ENCODE data around the gene TBC1D3B. TPM values are rescaled to one million over a fixed set of nuclear protein-coding genes. Genes with fewer than 3 reads are reported as not detected.
"Not testable (repeated sequence)": the region's sequence is repeated elsewhere in the genome, so short reads cannot be mapped to it uniquely, and the experiment has no call there.

Gene TBC1D3B
- total and polyA plus RNA-seq, 2 donors (not counting 1 experiment from before 2014, with no cell fraction given): 0.86 to 2.3 TPM

DNA sequence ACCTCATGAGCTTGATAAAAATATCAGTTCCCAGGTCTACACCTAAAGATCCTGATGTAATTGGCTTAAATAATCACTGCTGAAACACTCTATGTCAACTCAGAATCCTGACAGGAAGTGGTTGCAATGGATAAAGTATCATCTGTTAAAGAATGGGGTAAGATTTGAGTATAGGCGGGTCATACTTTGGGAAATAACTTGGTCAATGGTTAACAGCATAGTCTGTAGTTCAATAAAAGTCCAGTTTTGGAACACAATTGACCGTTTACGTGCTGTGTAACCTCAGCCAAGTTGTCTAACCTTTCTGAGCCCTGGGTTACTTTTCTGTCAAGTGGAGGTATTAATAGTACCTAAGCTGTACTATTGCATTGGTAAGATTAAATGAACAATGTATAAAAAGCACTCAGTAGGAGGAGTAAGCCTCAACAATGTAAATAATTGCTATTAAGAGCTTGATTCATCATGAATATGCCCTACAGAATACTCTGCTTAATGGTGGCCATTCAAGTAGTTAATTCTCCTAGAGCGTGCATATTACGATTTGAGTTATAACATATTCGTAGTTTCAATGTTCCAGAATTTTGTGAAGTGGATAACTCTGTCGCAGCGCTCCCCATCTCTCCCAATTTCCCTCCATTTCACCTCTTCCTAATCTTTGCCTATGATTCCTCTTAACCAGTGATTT lies 17.9 kb upstream of the TBC1D3B start:
- not testable (repeated sequence) for H3K9ac ChIP-seq (ENCODE audit: insufficient read depth, low read length); H3K36me3 ChIP-seq (ENCODE audit: control insufficient read depth, insufficient read depth, low read length); H3K27ac ChIP-seq (ENCODE audit: insufficient read depth, low read length); H3K4me3 ChIP-seq (replicated peaks in 1 of 4; ENCODE audit: control extremely low read depth in 1 of 4, insufficient read depth in 1 of 4, low read depth in 3 of 4, low read length in 4 of 4); DNase-seq (ENCODE audit: low read depth in 2 of 2); H3K4me1 ChIP-seq (ENCODE audit: control insufficient read depth, extremely low read depth, insufficient read depth, low read length); H3K79me2 ChIP-seq (ENCODE audit: control insufficient read depth, insufficient read depth, low read length); H3K9me3 ChIP-seq (ENCODE audit: control insufficient read depth, insufficient read depth, low read depth, low read length); H4K20me1 ChIP-seq (ENCODE audit: control insufficient read depth, extremely low read depth, insufficient read depth, low read length); H2AFZ ChIP-seq (ENCODE audit: low read length); H3K4me2 ChIP-seq (ENCODE audit: extremely low read depth, insufficient read depth, low read length); H3K27me3 ChIP-seq (ENCODE audit: control insufficient read depth, insufficient read depth, low read length)

DNA sequence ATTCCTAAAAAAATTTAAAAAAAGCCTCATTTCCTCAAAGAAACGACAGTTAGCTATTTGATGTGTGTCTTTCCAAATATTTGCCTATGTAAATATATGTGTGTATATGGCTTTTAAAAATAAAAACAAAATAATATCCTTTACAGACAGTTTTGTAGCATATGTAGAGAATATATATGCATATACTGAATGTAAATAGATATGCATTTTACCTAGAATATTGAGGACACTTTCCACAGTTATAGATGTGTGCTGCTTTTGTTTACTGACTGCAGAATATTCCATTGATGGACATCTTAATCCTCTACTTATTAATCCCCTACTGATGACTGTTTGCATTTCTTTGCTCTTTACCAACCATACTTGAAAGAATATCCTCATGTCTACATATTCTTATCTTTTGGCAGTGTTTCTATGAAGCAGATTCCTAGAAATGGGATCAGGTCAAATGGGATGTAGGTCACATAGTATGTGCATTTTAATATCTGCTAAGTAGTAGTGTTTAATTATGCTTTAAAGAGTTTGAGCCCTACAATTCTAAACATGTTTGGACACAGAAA lies 16.9 kb upstream of the TBC1D3B start:
- Histone ChIP-seq H3K27me3 (ENCODE audit: control insufficient read depth, insufficient read depth, low read length) (no peaks in the 10 kb centered on the region), H3K4me2 (ENCODE audit: extremely low read depth, insufficient read depth, low read length) (no peak overlapping the region), H3K4me3 (replicated peaks in 1 of 4; ENCODE audit: control extremely low read depth in 1 of 4, insufficient read depth in 1 of 4, low read depth in 3 of 4, low read length in 4 of 4) (no peak overlapping the region), H3K9ac (ENCODE audit: insufficient read depth, low read length) (no peak overlapping the region), H2AFZ (ENCODE audit: low read length) (no peak overlapping the region), H3K79me2 (ENCODE audit: control insufficient read depth, insufficient read depth, low read length) (no peaks in the 10 kb centered on the region), H3K36me3 (ENCODE audit: control insufficient read depth, insufficient read depth, low read length) (no peaks in the 10 kb centered on the region), H3K9me3 (ENCODE audit: control insufficient read depth, insufficient read depth, low read depth, low read length) (no peaks in the 10 kb centered on the region), H3K4me1 (ENCODE audit: control insufficient read depth, extremely low read depth, insufficient read depth, low read length) (no peaks in the 10 kb centered on the region), H3K27ac (ENCODE audit: insufficient read depth, low read length) (no peak overlapping the region), H4K20me1 (ENCODE audit: control insufficient read depth, extremely low read depth, insufficient read depth, low read length) (no peaks in the 10 kb centered on the region)
- DNase-seq (ENCODE audit: low read depth in 2 of 2): no peak
- TF ChIP-seq, protein P1, sequence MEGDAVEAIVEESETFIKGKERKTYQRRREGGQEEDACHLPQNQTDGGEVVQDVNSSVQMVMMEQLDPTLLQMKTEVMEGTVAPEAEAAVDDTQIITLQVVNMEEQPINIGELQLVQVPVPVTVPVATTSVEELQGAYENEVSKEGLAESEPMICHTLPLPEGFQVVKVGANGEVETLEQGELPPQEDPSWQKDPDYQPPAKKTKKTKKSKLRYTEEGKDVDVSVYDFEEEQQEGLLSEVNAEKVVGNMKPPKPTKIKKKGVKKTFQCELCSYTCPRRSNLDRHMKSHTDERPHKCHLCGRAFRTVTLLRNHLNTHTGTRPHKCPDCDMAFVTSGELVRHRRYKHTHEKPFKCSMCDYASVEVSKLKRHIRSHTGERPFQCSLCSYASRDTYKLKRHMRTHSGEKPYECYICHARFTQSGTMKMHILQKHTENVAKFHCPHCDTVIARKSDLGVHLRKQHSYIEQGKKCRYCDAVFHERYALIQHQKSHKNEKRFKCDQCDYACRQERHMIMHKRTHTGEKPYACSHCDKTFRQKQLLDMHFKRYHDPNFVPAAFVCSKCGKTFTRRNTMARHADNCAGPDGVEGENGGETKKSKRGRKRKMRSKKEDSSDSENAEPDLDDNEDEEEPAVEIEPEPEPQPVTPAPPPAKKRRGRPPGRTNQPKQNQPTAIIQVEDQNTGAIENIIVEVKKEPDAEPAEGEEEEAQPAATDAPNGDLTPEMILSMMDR (conservative IDR thresholded peaks at IDR 0.05 in 1 of 2, IDR thresholded peaks at IDR 0.05 in 1 of 2; ENCODE audit: low read depth in 1 of 2, low read length in 2 of 2): no peak
- no peak for TF ChIP-seq EZH2 (IDR thresholded peaks at IDR 0.05; ENCODE audit: low read length, missing control alignments)

GRCh38 chr17:36190549-36191330 lies 14.3 kb upstream of the TBC1D3B start:
- not testable (repeated sequence) for H3K79me2 ChIP-seq (ENCODE audit: control insufficient read depth, insufficient read depth, low read length); H2AFZ ChIP-seq (ENCODE audit: low read length); H3K4me1 ChIP-seq (ENCODE audit: control insufficient read depth, extremely low read depth, insufficient read depth, low read length); H3K4me3 ChIP-seq (replicated peaks in 1 of 4; ENCODE audit: control extremely low read depth in 1 of 4, insufficient read depth in 1 of 4, low read depth in 3 of 4, low read length in 4 of 4); H3K27me3 ChIP-seq (ENCODE audit: control insufficient read depth, insufficient read depth, low read length); H3K27ac ChIP-seq (ENCODE audit: insufficient read depth, low read length); H3K4me2 ChIP-seq (ENCODE audit: extremely low read depth, insufficient read depth, low read length); H3K36me3 ChIP-seq (ENCODE audit: control insufficient read depth, insufficient read depth, low read length); H4K20me1 ChIP-seq (ENCODE audit: control insufficient read depth, extremely low read depth, insufficient read depth, low read length); H3K9me3 ChIP-seq (ENCODE audit: control insufficient read depth, insufficient read depth, low read depth, low read length); H3K9ac ChIP-seq (ENCODE audit: insufficient read depth, low read length); DNase-seq (ENCODE audit: low read depth in 2 of 2)

DNA sequence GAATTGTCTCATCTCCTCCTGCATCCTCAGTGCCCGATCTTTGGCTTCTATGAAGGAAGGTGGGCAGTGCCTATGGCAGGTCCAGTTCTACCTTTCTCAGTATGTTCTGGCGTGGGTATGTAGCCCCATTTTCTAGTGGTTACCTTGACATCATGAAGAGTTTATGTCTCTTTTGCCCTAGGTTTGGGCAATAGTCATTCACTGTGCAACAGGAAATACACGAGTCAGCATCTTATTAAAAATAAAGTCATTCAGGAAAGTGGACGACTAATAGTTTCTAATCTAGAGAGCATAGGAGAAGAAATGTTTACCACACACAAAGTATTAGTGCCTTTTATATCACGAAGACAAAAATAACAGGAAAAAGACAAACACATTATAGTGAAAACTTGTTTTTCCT lies 13.6 kb upstream of the TBC1D3B start:
- H2AFZ ChIP-seq (ENCODE audit: low read length); H4K20me1 ChIP-seq (ENCODE audit: control insufficient read depth, extremely low read depth, insufficient read depth, low read length); H3K9ac ChIP-seq (ENCODE audit: insufficient read depth, low read length); H3K4me1 ChIP-seq (ENCODE audit: control insufficient read depth, extremely low read depth, insufficient read depth, low read length); H3K27ac ChIP-seq (ENCODE audit: insufficient read depth, low read length); H3K79me2 ChIP-seq (ENCODE audit: control insufficient read depth, insufficient read depth, low read length); H3K4me3 ChIP-seq (replicated peaks in 1 of 4; ENCODE audit: control extremely low read depth in 1 of 4, insufficient read depth in 1 of 4, low read depth in 3 of 4, low read length in 4 of 4); DNase-seq (ENCODE audit: low read depth in 2 of 2); H3K27me3 ChIP-seq (ENCODE audit: control insufficient read depth, insufficient read depth, low read length); H3K36me3 ChIP-seq (ENCODE audit: control insufficient read depth, insufficient read depth, low read length); H3K9me3 ChIP-seq (ENCODE audit: control insufficient read depth, insufficient read depth, low read depth, low read length); H3K4me2 ChIP-seq (ENCODE audit: extremely low read depth, insufficient read depth, low read length): not testable (repeated sequence)

Measured in fibroblast of lung (primary cell).